DOHH2 (cell line): ENCODE data around the gene PPP2R5E.
A peak's percentile ranks its signal among the peaks of the same experiment; 100 is the strongest.

ENCODE experiments used
- EZH2phosphoT487 ChIP-seq: fragments of 200-600 bp; sonication (generic); IDR thresholded peaks from 2 replicates; pipeline ENCODE4 v1.6.1; 2017; ENCODE audit warnings: borderline replicate concordance, mild to moderate bottlenecking, antibody characterized with exemption, low read length, moderate library complexity, mixed read lengths
- TF ChIP-seq, protein P1 (sequence below): fragments of 200-600 bp; sonication (generic); IDR thresholded peaks from one replicate; pipeline ENCODE4 v1.5.1; 2014; ENCODE audit warnings: antibody characterized with exemption, mild to moderate bottlenecking, low read depth, low read length; ENCODE audit not compliant: poor library complexity, severe bottlenecking

DNA sequence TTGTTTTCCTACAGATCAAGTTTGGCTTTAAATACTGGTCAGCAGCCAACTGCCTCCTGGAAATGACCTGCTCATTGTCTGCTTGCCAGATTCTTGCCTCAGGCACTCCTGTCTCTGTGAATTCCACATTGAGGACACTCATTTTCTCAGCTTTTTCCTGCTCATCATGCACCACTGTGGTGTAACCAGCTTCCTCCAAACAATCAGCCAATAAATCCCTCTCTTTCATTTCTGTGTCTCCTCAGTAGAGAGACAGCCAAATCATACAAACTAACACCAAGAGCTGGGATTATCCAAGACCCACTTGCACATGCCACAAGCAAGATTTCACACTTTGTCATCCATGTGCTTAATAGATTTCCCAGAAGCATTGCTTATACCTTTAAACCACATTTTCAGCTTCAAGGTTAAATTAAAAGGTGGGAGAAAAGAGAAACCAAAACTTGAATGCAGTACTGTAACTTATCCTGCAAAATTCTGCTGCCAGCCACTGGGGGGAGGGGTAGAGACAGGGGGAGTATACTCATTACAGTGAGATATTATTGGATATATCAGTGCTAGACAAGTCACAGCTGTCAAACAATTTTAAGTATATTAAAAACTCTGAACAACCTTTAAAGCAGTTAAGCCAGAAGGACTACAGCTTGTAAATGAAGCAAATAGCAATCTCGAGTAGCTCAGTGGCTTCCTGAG is 105.0 kb downstream of the PPP2R5E start:
- TF ChIP-seq, protein P1, sequence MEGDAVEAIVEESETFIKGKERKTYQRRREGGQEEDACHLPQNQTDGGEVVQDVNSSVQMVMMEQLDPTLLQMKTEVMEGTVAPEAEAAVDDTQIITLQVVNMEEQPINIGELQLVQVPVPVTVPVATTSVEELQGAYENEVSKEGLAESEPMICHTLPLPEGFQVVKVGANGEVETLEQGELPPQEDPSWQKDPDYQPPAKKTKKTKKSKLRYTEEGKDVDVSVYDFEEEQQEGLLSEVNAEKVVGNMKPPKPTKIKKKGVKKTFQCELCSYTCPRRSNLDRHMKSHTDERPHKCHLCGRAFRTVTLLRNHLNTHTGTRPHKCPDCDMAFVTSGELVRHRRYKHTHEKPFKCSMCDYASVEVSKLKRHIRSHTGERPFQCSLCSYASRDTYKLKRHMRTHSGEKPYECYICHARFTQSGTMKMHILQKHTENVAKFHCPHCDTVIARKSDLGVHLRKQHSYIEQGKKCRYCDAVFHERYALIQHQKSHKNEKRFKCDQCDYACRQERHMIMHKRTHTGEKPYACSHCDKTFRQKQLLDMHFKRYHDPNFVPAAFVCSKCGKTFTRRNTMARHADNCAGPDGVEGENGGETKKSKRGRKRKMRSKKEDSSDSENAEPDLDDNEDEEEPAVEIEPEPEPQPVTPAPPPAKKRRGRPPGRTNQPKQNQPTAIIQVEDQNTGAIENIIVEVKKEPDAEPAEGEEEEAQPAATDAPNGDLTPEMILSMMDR: peak; percentile 36
- TF ChIP-seq EZH2phosphoT487: no peak
